SU-DHL-6 (cell line): ENCODE data around the gene EFTUD2.

Source experiments
- CTCF ChIP-seq: fragments of 200-600 bp; sonication (generic); IDR thresholded peaks from one replicate; pipeline ENCODE4 v1.5.1; 2017; ENCODE audit warnings: antibody characterized with exemption, mild to moderate bottlenecking, low read length, moderate library complexity; ENCODE audit not compliant: insufficient read depth, poor library complexity, severe bottlenecking
- EZH2phosphoT487 ChIP-seq: fragments of 200-600 bp; sonication (generic), shearing (Covaris generic); conservative IDR thresholded peaks from 2 replicates; pipeline ENCODE4 v1.6.1; 2018; ENCODE audit warnings: mild to moderate bottlenecking, antibody characterized with exemption, low read length, moderate library complexity, mixed read lengths

- TF ChIP-seq EZH2phosphoT487 (no peak), CTCF (no peak)
Observed at GRCh38 chr17:44912763-44913544, 13.7 kb upstream of the EFTUD2 start.
